CD1c-positive myeloid dendritic cell (primary cell): ENCODE measurements around the gene TIMM44.

Source experiments
- DNase-seq: peaks from one replicate; pipeline ENCODE4 v3.0.0-alpha.2; 2016; ENCODE audit errors: extremely low spot score

Gene TIMM44

DNA sequence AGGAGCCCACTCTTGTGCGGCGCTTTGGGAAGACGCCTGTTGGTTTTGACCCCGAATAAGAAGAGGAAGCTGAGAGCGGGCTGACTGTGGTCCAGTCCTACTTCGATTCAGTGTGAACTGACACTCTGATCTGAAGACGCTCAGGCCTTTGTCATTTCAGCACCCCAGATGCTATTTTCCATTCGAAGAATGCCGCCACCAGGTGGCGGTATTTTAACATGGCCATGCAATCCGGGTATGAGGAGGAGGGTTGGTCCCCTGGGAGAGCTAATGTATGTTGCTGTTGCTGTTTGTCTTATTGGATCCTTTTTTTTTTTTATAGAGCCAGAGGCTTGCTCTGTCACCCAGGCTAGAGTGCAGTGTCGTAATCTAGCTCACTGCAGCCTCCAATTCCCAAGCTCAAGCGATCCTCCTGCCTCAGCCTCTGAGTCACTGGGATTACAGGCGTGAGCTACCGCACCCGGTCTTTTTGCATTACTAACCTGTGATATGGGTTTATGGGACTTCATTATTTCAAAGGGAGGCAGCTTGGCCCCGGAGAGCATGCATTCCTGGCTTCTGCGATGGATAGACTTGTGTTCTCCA, 803 bp upstream of the TIMM44 start:
- peak; percentile 94 for DNase-seq

DNA sequence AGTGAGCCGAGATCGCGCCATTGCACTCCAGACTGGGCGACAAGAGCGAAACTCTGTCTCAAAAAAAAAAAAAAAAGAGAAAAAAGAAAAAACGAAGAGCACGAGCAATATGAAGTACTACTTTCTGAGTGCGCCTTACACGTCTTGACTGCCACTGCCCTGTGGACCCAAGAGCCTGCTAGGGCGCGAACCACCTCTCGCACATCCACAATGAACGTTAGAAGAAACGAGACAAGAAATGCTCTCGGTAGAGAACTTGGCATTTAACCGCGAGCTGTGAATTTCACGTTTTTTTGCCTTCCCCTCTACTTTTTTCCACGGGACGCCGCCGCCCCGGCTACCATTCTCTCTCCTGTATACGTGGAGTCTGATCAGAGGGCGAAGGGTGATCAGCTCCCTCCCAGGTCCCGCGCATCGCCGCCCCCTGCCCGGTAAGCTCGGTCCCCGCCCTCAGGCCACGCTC, 454 bp downstream of the TIMM44 start:
- peak; percentile 16 for DNase-seq

DNA sequence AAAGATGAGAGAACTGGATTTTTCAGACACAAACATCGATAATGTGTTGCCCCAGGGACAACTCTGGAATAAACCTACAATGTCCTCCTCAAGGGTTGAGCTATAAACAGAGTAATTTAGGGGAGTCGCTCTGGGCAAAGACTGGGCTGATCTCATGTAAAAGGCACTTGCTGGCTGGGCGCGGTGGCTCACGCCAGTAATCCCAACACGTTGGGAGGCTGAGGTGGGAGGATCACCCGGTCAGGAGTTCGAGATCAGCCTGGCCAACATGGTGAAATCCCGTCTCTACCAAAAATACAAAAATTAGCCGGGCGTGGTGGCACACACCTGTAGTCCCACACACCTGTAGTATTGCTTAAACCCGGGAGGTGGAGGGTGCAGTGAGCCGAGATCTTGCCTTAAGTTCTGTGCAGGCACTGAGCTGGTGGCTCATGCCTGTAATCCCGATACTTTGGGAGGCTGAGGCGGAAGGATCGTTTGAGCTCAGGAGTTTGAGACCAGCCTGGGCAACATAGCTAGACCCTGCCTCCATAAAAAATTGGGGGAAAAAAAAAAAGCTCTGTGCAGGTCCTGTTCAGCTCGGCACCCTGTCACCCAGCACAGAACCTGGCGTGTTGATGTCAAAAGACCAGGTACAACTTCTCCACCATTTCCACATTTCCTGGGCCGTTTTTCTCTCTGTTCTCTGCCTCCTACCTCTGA, 1.4 kb downstream of the TIMM44 start:
- no peak for DNase-seq

DNA sequence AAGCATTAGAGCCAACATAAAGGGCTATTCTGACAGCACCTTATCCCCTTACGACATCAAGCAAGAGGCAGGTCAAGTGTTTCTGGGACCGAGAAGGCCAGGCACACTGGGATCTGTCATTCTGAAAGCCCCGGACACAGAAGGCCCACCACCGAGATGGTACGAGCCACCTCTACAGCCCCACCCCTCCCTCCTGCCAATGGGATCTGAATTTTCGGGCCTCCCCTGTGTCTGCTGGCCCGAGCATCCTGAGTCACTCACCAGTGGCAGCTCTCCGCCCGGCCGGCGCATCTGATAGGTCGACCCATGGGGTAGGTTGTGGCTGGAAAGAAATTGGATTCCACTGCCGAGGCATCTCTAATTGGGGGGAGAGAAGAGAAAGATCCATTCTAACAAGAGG, 2.6 kb downstream of the TIMM44 start:
- no peak for DNase-seq

DNA sequence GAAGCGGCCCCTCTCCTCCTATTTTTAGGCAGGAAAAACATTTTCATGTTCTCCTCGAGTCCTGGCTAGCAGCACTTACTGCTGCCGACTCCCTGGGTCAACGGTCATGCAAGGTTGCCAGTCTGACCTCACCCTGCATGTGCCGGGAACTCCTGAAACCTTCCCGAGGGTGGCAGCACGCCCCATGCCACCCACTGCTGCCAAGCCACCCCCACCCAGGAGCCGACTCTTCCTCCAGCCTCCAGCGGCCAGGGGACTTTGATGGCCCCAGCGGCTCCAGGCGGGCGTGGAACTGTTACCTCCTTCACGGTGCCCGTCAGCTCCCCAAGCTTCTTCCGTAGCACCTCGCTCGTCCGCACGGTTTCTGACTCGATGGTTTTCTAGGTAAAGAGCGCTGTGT, 8.7 kb downstream of the TIMM44 start:
- DNase-seq, result no peak

DNA sequence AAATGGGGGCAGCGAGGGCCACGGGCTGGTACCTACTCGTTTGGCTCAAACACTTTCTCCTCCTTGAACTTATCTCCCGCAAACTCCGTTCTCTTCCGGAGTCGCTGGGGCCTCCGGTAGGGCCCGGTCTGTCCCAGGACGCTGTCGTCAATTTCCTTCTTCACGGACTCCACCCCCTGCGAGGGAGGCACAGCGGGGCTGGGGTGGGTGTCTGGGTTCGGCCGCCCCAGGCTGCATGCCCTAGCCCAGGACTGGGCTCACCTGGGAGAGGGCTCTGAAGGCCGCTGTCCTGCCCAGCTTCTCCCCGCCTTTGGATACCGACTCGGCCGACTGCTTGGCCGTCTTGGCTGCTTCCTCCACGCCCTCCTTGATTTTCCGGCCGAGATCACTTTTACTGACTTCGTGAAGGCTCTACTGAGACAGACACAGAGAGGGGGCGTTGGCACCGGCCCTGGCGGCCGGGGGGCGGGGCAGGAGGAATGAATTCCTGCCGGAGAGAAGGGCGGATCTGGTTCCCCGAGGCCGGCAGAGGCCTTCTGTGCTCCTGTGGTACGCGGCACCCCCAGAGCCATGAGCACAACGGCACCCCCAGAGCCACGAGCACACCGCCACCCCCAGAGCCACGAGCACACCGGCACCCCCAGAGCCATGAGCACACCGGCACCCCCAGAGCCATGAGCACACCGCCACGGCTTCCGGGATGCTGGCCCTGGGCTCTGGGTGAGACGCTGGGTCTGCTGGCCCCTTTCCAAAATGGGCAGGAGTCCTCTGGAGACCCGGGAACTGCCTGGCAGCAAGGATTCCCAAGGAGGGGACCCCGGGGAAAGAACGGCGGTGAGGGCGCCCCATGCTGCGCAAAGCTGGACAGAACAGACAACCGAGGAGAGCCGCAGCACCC, 9.4 kb downstream of the TIMM44 start:
- no peak for DNase-seq

DNA sequence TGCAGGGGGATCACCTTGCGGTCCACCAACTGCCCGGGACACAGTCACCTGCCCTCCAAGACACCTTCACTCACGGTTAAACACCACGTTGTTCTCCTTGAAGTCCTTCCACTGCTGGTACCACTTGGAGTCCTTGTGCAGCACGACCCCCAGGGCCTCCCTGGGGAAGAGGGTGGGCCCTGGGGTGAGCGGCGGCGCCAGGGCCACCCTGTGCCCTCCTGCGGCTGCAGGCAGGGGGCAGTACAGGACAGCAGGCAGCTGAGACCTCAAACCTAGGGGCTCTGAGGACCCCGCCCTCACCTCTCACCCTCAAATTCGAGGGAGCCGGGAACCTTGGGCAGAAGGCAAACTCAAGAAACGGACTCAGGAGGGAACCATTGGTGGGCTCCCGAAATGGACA, 10.1 kb downstream of the TIMM44 start:
- DNase-seq, result no peak

DNA sequence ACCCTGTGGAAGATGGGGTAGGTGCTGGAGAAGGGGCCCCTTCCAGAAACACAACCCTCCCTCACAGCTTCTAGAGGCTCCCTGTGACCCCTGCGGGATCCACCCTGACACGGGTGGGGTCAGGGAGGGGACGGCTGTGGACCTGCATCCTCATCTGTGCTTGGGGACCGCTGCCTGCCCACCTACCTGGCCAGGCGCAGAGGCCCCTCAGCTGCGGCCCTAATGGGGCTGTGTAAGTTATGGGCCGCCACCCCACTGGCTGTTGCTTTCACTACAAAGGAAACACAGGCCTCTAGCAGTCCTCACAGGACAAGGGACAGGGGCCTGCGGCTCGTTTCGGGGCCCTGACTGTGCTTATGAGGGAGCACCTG, 10.6 kb downstream of the TIMM44 start:
- DNase-seq, result no peak

DNA sequence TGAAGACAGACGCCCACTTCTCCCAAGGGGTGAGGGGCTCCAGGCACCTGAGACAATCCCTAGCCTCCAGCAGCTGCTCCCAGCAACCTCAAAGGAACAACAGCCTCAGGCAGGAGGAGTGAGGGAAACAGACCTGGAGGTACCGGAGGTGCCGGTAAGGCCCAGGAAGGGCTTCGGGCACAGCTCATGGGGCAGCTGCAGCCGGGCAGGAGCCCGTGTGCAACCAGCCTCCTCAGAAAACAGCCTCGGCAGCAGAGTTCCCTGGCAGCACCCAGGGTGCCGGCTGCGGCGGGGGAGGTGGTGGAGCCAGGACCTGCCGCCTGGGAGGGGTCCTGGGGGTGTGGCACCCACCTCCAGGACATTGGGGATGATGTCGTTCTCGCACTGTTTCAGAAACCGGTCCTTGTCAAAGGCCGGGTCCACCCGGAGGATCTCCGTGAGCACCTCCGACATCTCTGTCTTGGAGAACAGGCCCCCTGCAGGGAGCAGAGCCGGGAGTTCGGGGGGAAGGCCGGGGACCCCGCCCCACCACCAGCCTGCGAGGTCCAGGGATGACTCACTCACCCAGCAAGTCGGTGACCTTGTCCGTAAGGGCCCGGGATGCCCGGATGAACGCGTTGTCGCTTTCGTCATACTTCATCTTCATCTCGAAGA, 11.1 kb downstream of the TIMM44 start:
- no peak for DNase-seq

DNA sequence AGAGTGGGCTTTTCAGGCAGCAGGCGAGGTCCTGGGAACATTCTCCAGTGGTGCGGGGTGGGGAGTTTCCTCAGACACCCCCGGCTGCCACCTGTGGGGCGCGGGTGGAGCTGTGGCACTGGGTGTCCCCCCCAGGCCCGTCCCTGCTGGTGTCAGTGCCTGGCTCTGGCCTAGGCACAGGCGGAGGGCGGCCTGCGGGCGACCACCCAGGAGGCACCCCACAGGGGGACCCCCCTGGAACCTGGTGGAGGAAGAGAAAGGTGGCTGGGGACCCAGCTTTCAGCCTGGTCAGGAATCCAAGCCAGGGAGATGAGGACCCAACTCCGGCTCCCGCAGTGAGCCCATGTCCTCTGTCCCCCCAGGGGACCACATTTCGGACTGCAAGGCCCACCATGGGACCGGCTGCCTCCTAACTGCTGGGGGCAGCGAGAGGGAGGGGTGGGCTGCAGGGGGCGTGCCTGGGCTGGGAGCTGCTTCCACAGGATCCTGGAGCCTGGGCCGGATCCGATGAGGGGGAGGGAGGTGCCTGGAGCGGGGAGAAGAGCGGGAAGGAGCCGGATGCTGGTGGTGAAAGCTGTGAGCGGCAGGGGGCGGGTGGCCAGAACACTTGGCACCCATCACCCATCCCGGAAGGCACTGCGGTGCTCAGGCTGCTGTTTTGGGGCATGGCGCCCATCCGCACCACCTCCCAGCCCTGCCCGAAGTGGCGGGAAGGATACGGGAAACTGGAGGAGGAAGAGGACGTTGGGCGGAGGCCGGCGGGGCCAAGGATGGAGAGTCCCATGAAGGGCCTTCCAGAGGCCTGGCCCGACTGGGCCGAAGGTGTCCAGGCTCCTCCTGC, 12.0 kb downstream of the TIMM44 start:
- no peak for DNase-seq

DNA sequence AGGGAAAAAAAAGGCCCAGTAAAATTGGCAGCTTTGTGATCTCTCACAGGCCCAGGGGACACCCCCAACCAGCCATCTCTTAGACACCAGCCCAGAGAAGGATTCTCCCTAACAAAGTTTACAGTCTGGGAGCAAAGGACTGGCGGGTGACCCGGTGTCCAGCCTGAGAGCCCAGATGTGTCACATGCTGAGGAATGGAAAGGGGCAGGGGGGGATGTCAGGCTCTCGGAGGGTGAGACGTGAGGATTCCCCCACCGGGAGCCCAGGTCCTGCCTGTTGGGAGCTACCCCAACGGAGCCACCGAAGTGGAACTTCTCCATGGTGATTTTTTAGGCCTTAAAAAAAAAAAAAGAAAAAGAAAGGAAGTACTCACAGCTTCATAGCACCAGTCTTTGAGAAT, 12.7 kb downstream of the TIMM44 start:
- DNase-seq, result no peak

DNA sequence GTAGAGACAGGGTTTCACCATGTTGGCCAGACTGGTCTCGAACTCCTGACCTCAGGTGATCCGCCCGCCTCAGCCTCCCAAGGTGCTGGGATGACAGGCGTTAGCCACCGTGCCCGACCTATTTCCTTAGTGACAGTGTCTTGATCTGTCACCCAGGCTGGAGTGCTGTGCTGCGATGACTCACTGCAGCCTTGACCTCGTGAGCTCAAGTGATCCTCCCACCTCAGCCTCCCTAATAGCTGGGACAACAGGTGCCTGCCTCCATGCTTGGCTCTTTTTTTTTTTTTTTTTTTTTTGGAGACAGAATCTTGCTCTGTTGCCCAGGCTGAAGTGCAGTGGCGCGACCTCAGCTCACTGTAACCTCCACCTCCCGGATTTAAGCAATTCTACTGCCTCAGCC, 13.4 kb downstream of the TIMM44 start:
- peak; percentile 24 for DNase-seq

DNA sequence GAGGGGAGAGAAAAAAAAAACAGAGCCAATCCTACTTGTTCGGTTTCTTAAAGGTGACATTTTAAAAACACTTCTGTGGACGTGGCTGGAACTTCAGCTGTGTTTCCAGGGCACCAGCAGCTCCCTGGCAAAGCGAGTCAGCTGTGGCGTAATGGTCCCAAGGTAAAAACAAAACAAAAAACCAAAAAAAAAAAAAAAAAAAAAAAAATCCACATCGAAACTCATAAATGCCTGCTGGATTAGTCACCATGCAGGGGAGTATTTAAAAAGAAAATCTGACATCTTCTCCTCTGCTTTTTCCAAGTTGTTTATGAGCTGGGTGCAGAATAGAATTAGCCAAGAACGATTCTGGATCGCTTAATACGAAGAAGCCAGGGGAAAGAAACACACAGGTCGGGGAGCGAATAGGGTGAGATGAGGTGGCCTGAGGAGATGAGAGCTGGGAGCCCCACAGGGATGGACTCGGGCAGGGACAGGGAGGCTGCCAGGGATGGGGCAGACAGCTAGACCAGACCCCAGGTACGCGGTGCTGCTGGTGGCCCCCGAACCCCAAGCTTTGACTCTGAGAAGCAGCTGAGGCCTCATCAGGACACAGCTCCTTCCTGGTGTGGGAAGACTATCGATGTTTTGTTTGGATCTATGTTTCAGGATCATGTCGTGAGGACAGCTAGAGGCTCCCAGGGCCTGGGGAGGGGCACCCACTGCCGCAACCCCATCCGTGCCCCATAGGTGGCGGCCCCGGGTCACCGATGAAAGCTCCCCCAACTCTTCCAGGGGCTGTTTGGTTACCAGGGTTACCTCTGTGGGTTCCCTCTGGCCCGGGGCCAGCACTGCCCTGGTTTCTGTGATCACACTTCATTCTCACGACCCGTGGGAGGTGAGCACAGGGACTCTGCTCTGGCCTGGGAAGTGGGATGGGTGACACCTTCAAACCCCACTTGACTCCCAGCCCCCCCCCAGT, 14.4 kb downstream of the TIMM44 start:
- DNase-seq, result peak; percentile 78

DNA sequence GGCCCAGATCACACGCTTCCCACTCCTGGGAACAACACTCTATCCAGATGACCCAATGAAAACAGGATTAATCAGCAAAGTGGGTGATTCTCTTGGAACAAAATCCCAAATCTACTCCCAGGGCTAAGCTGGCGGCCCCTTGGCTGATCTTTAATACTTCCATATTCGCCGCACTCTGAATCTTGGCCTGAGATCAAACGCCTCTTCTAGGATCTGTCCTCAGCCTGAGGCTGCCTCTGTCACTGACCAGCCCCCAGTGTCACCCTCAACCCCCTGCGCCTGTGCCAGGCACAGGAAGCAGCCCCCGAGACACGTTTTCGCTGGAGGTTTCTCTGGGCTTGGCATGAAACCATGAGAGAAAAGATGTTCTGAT, 15.1 kb downstream of the TIMM44 start:
- DNase-seq, result no peak

DNA sequence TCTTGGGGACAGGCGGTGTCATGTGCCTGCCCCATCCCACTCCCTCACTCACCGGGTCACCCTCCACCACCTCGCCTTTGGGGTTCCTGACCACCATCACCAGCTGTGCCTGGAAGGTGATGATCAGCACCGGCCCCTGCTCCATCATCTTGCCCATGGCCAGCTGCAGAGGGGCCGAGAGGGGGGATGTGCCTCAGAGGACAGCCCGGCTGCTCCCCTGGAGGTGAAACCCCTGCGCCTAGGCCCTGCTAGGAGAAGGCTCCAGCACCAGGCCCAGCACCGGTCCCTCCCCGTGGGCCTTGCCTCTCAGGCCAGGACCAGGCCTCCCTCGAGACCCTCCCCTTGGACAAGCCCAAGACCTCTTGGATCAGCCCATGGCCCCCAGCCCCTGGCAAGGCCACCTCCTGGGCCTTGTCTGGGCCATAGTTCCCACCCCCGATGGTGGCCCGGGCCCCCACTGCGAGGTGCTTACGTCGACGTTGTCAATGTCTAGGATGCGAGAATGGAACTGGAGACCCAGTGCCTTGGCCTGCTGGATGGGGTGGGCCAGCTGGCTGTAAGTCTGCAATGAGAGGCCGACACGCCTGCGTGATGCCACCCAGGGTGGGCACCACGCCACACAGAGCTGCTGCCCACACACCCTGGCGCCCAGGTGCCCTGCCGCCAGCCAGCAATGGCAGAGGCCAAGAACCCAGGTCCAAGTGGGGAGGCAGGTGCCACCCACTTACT, 15.7 kb downstream of the TIMM44 start:
- no peak for DNase-seq

DNA sequence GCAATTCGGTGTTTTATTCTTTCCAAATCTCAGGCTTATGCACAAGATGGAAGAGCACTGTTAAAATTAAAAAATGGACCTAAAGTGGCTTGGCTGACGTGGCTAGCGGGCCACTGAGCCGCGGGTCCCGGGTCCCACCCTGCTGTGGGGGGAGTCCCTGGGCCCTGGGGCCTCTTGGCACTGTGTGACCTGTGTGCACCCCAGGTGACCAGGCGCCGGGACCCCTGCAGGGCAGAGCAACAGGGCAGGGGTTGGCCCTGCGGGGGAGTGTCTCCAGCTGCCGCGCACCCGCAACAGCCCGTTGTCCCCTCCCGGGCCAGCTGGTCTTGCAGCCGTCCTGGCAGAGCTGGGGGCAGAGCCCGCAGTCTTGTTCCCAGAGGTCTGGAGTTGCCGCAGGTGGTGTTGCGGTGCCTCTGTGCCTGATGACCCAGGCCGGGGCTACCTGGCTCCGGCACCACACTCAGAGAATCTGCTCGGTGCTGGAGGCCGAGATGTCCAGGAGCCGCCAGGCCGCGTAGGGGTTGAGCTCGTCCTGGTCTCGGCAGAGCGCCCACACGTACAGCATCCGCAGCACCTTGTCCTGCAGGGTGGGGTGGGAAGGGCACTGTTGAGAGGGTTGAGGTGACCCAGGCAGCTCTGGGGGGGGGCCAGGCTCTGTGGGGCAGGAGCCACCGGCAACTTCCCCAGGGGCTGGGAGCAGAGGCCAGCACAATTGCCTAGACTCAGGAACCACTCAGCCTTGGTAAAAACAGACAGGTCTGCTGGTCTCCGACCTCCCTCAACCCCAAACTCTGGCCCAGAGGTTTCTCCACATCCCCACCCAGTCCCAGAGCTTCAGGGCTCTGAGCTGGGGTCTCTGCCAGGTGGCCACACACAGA, 16.5 kb downstream of the TIMM44 start:
- no peak for DNase-seq

DNA sequence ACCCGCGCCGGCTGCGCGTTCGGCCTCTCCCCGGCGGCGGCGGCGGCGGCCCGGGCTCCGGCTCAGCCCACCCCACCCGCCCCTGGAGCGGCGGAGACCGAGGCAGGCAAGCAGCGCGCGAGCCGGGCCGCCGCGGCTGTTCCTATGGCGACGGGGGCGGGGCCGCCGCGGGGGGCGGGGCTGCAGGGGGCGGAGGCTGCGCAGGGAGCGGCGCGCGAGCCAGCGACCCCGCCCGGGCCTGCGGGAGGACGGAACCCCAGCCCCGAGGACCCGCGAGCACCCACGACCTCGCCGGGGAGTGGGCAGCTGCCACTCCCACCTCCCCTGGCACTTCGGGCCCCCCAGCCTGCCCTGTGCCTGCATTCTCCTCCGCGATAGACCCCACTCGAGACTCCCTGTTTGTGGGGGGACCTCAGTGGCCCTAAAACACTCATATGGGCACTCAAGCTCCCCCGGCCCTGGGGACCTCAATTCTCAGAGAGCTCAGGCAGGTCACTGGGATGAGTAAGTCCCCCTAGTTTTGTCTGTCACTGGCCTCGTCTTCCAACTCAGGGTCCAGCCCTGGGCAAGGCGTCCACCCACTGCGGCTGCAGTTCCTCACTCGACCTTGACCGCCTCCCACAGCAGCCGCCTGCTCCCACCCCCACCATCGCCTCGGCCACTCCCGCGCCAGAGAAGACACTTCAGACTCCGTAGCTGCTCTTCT, 17.3 kb downstream of the TIMM44 start, which contains the start of gene CTXN1:
TSS of gene CTXN1 (minus strand) at position 115 of the 706 bp plus-strand sequence. CDS start 597 bp downstream, outside the sequence.
- DNase-seq, result peak; percentile 69
